Bronchial epithelial cell (primary cell): ENCODE results near the gene LRMDA. TPM values are rescaled to one million over a fixed set of nuclear protein-coding genes. Genes with fewer than 3 reads are reported as not detected.

ENCODE experiments used
- DNase-seq: peaks from one replicate; pipeline ENCODE4 v3.0.0-alpha.2; 2010; ENCODE audit warnings: low read depth
- FAIRE-seq: peaks from 2 replicates; lab custom pipeline; 2011; peaks lifted over from hg19 to GRCh38; lab: Jason Lieb, UNC
- H3K27me3 ChIP-seq: 2 replicates; pipeline ENCODE4 v1.5.1; 2011; ENCODE audit warnings: low read length; ENCODE audit not compliant: control insufficient read depth, insufficient read depth
- H3K36me3 ChIP-seq: 2 replicates; pipeline ENCODE4 v1.5.1; 2011; ENCODE audit warnings: low read length; ENCODE audit not compliant: control insufficient read depth, insufficient read depth
- H3K4me3 ChIP-seq: 2 replicates; pipeline ENCODE4 v1.5.1; 2011; ENCODE audit warnings: mild to moderate bottlenecking, low read depth, low read length, control low read depth
- CTCF ChIP-seq: IDR thresholded peaks from 2 replicates; pipeline ENCODE4 v1.5.1; 2011; ENCODE audit warnings: mild to moderate bottlenecking, moderate library complexity, low read length, control low read depth, inconsistent platforms; ENCODE audit not compliant: insufficient read depth, severe bottlenecking
- total RNA-seq: library from RNA; depleted of rRNA; stranded (reverse); fragments of >200 nt; gene quantifications from 2 replicates; pipeline ENCODE4 v1.2.1, GENCODE V29; 2014

Gene LRMDA
- total RNA-seq, 1 donor from 2014 or later: 1.6 TPM

GRCh38 chr10:75950997-75951589 is 519.7 kb downstream of the LRMDA start:
- Histone ChIP-seq H3K36me3 (no peaks in the 10 kb centered on the region), H3K27me3 (no peaks in the 10 kb centered on the region), H3K4me3 (no peak overlapping the region)
- no peak for FAIRE-seq
- TF ChIP-seq CTCF: no peak
- DNase-seq: no peak

DNA sequence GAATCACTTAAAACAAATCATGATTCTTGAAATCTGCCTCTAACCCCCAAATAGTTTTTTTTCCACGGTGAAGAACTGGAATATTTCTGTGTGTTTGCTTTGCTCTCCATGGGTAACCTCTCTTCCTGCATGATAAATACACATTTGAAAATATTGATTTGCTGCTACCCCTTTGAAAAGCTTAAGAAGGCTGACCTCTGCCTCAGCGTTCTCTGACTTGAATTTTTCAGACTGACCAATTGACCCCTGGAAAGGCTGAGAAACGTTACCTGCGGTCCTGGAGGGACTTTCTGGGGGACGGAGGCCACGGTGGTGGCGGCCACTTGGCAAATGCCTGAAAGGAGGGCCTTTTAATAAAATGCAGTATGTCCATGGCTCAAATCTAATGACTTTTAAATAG is 520.2 kb downstream of the LRMDA start:
- Histone ChIP-seq H3K4me3 (no peak overlapping the region), H3K27me3 (no peaks in the 10 kb centered on the region), H3K36me3 (no peaks in the 10 kb centered on the region)
- no peak for TF ChIP-seq CTCF
- DNase-seq (no peak), FAIRE-seq (no peak)

DNA sequence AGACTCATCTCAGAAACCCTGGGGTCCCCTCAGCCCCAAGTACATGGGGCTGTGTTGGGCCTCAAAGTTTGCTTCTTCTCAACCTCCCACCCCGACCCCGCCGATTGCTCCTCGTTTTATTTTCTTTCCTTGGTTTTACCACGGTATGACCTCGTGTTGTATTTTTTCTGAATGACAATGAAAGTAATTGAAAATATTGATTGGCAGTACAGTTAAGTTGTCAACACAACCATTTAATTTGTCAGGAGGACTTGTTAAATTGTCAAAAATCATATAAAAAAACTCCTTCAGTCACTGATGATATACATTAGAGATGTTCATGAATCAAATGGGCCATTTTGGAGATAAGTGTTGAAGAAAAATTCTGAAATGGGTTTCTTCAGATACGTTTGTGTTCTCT is 520.7 kb downstream of the LRMDA start:
- no peak for FAIRE-seq
- TF ChIP-seq CTCF: no peak
- H3K27me3 ChIP-seq: no peaks in the 10 kb centered on the region

DNA sequence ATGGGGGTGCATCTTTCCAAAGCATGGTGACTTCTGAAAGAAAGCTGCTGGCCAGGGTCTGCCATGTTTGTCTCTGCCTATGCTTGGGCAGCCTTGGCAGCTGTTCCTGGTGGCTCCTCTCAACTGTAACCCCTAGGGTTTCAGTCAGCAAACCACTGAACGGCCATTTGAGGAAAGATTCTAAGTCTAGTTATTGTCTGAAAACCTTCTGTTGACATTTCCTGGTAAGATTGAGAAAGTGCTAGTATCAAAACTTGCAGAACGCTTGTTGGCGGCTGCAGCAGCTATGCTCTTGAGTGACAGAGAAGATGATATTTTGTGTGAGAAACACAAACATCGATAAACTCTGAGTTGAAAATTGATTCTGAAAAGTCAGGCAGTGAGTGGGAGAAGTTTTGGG is 523.1 kb downstream of the LRMDA start:
- DNase-seq (no peak), FAIRE-seq (no peak)
- no peak for TF ChIP-seq CTCF
- H3K4me3 ChIP-seq: no peak overlapping the region
- no peaks in the 10 kb centered on the region for H3K27me3 ChIP-seq
- H3K36me3 ChIP-seq: no peaks in the 10 kb centered on the region

More for the DNA sequence above, 520.7 kb downstream of the LRMDA start:
- H3K4me3 ChIP-seq: no peak overlapping the region
- H3K36me3 ChIP-seq: no peaks in the 10 kb centered on the region
- no peak for DNase-seq

- no peak for FAIRE-seq
- H3K36me3 ChIP-seq: no peaks in the 10 kb centered on the region
- no peak for TF ChIP-seq CTCF
These were observed 524.6 kb downstream of the LRMDA start for GRCh38 chr10:75955973-75956502.

DNA sequence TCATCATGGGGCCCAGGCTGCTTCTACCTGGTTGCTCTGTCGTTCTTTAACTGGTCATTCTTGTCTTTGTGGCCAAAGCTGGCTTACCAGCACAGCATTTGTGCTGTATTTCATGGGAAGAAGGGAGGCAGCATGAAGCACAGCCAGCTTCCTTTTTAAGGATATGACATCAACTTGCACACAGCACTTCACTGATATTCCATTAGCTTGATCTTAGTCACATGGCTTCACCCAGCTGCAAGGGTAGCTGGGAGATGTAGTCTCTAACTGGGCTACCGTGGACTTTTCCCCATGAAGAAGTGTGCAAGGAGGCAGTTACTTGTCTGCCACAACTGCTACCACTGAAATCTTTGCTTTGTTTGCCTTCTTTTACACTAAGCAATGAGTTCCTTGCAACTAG is 525.2 kb downstream of the LRMDA start:
- no peaks in the 10 kb centered on the region for H3K36me3 ChIP-seq
- DNase-seq (peak; percentile 20), FAIRE-seq (no peak)
- H3K4me3 ChIP-seq: no peak overlapping the region
- no peak for TF ChIP-seq CTCF
- H3K27me3 ChIP-seq: no peaks in the 10 kb centered on the region

More at GRCh38 chr10:75955973-75956502, 524.6 kb downstream of the LRMDA start:
- no peaks in the 10 kb centered on the region for H3K27me3 ChIP-seq
- H3K4me3 ChIP-seq: no peak overlapping the region
- DNase-seq: no peak
